Activated naive CD4-positive, alpha-beta T cell treated with anti-CD3 and anti-CD28 coated beads for 36 hours (primary cell): Measurements from ENCODE around the gene GEMIN8. TPM values are rescaled to one million over a fixed set of nuclear protein-coding genes. Genes with fewer than 3 reads are reported as not detected.

Experiments used
- CTCF ChIA-PET: fragments of 350-600 bp; sonication (Branson Sonifier 250); formaldehyde crosslinking; loops from one replicate; lab custom pipeline; 2021; ENCODE audit warnings: antibody characterized with exemption; lab: Charles Lee
- DNase-seq: peaks from one replicate; pipeline ENCODE4 v3.0.0-alpha.2; 2020
- H3K27ac Mint-ChIP-seq: one replicate; pipeline ENCODE4 v1.8.0; 2021; ENCODE audit warnings: mild to moderate bottlenecking, mixed read lengths
- H3K27me3 Mint-ChIP-seq: one replicate; pipeline ENCODE4 v1.8.0; 2021; ENCODE audit warnings: low read depth, mixed read lengths
- H3K36me3 Mint-ChIP-seq: one replicate; pipeline ENCODE4 v1.8.0; 2021; ENCODE audit warnings: low read depth, mixed read lengths
- H3K4me1 Mint-ChIP-seq: one replicate; pipeline ENCODE4 v1.8.0; 2021; ENCODE audit warnings: low read depth, mixed read lengths
- H3K4me3 Mint-ChIP-seq: one replicate; pipeline ENCODE4 v1.8.0; 2021; ENCODE audit warnings: mild to moderate bottlenecking, moderate library complexity, mixed read lengths
- H3K9me3 Mint-ChIP-seq: one replicate; pipeline ENCODE4 v1.8.0; 2021; ENCODE audit warnings: mixed read lengths
- intact Hi-C: fragments of 100-400 bp; cut with micrococcal nuclease; formaldehyde crosslinking; loops from one replicate; pipeline ENCODE4 v1.15.1; 2023
- total RNA-seq, 2 experiments: library from RNA; stranded (reverse); gene quantifications; one replicate each; pipeline ENCODE4 v1.2.3, GENCODE V29; 2021

The GEMIN8 gene
- total RNA-seq, 2 experiments from 2014 or later = 4.7 to 5.1 TPM

GRCh38 chrX:14038375-14039085 lies 8.8 kb upstream of the GEMIN8 start:
- intact Hi-C loops = loop anchor here (1.0 kb wide), 4 partner anchors 57 to 1205 kb away; no protein-coding TSS in a partner anchor
- Mint-ChIP-seq H3K27ac (no peak overlapping the region), H3K9me3 (no peaks in the 10 kb centered on the region), H3K4me3 (no peak overlapping the region), H3K36me3 (no peaks in the 10 kb centered on the region), H3K4me1 (peaks cover 4% of the 10 kb centered on the region), H3K27me3 (no peaks in the 10 kb centered on the region)
- CTCF ChIA-PET = interaction anchor here (1.0 kb wide), 1 partner anchor 531 kb away, joined by 3 read pairs; no protein-coding TSS in a partner anchor
- no peak for DNase-seq

- Mint-ChIP-seq H3K4me3 (no peak overlapping the region), H3K27me3 (no peaks in the 10 kb centered on the region), H3K4me1 (peaks cover 15% of the 10 kb centered on the region), H3K9me3 (no peaks in the 10 kb centered on the region), H3K27ac (no peak overlapping the region), H3K36me3 (no peaks in the 10 kb centered on the region)
- intact Hi-C loops = loop anchor here (1.0 to 5.0 kb wide), 5 partner anchors 134 to 1305 kb away; partner anchors contain the start of gene PIGA
- peak; percentile 71 for DNase-seq
- CTCF ChIA-PET = interaction anchor here (0.6 to 1.5 kb wide), 10 partner anchors 17 to 525 kb away, joined by 3 to 16 read pairs (median 4); no protein-coding TSS in a partner anchor
Measured at GRCh38 chrX:14032406-14032805, 2.7 kb upstream of the GEMIN8 start.

GRCh38 chrX:14030174-14030530 lies 460 bp upstream of the GEMIN8 start:
- DNase-seq = no peak
- peaks cover 1% of the 10 kb centered on the region for H3K36me3 Mint-ChIP-seq
- H3K4me3 Mint-ChIP-seq = peak overlapping the region; percentile 98
- no peaks in the 10 kb centered on the region for H3K9me3 Mint-ChIP-seq
- intact Hi-C loops = loop anchor here (5.0 kb wide), 1 partner anchor 1307 kb away; the partner anchor contains the start of gene PIGA
- H3K27me3 Mint-ChIP-seq = no peaks in the 10 kb centered on the region
- H3K27ac Mint-ChIP-seq = peak overlapping the region; percentile 99
- CTCF ChIA-PET = interaction anchor here (1.8 kb wide), 1 partner anchor 368 kb away, joined by 6 read pairs; no protein-coding TSS in a partner anchor
- peaks cover 30% of the 10 kb centered on the region for H3K4me1 Mint-ChIP-seq

- peaks cover 1% of the 10 kb centered on the region for H3K36me3 Mint-ChIP-seq
- CTCF ChIA-PET = interaction anchor here (0.6 to 1.8 kb wide), 3 partner anchors 294 to 1024 kb away, joined by 3 to 6 read pairs (median 4); partner anchors contain the start of genes OFD1 and TRAPPC2
- intact Hi-C loops = loop anchor here (2.0 to 10.0 kb wide), 7 partner anchors 92 to 1184 kb away; no protein-coding TSS in a partner anchor
- H3K4me3 Mint-ChIP-seq = peak overlapping the region; percentile 98
- DNase-seq = no peak
- H3K4me1 Mint-ChIP-seq = peaks cover 30% of the 10 kb centered on the region
- H3K9me3 Mint-ChIP-seq = no peaks in the 10 kb centered on the region
- H3K27me3 Mint-ChIP-seq = no peaks in the 10 kb centered on the region
- peak overlapping the region; percentile 99 for H3K27ac Mint-ChIP-seq
Measured at GRCh38 chrX:14029039-14029424, 660 bp downstream of the GEMIN8 start.

- Mint-ChIP-seq H3K36me3 (peaks cover 1% of the 10 kb centered on the region), H3K4me3 (peak overlapping the region; percentile 98), H3K9me3 (no peaks in the 10 kb centered on the region), H3K4me1 (peaks cover 30% of the 10 kb centered on the region), H3K27me3 (no peaks in the 10 kb centered on the region), H3K27ac (peak overlapping the region; percentile 99)
- CTCF ChIA-PET = interaction anchor here (0.6 to 1.8 kb wide), 2 partner anchors 366 to 1024 kb away, joined by 4 to 6 read pairs; no protein-coding TSS in a partner anchor
- intact Hi-C loops = loop anchor here (1.0 to 10.0 kb wide), 12 partner anchors 91 to 1184 kb away; partner anchors contain the start of genes FANCB, MOSPD2 and TCEANC
- DNase-seq = no peak
Measured at GRCh38 chrX:14028473-14028872, 1.2 kb downstream of the GEMIN8 start.

GRCh38 chrX:14027511-14028019 lies 2.1 kb downstream of the GEMIN8 start:
- H3K4me3 Mint-ChIP-seq = no peak overlapping the region
- peak overlapping the region; percentile 99 for H3K27ac Mint-ChIP-seq
- no peaks in the 10 kb centered on the region for H3K27me3 Mint-ChIP-seq
- no peak for DNase-seq
- CTCF ChIA-PET = no interaction called here
- H3K9me3 Mint-ChIP-seq = no peaks in the 10 kb centered on the region
- peaks cover 1% of the 10 kb centered on the region for H3K36me3 Mint-ChIP-seq
- intact Hi-C loops = loop anchor here (1.0 to 10.0 kb wide), 19 partner anchors 12 to 1183 kb away; partner anchors contain the start of genes FANCB, MOSPD2, OFD1 and RAB9A
- H3K4me1 Mint-ChIP-seq = peaks cover 30% of the 10 kb centered on the region

- Mint-ChIP-seq H3K4me3 (no peak overlapping the region), H3K9me3 (no peaks in the 10 kb centered on the region), H3K36me3 (peaks cover 1% of the 10 kb centered on the region), H3K27ac (peak overlapping the region; percentile 46), H3K4me1 (peaks cover 26% of the 10 kb centered on the region), H3K27me3 (no peaks in the 10 kb centered on the region)
- intact Hi-C loops = loop anchor here (1.0 to 10.0 kb wide), 13 partner anchors 12 to 1177 kb away; partner anchors contain the start of genes OFD1, RAB9A and TRAPPC2
- CTCF ChIA-PET = interaction anchor here (0.6 kb wide), 1 partner anchor 519 kb away, joined by 3 read pairs; no protein-coding TSS in a partner anchor
- DNase-seq = no peak
Measured at GRCh38 chrX:14027036-14027435, 2.7 kb downstream of the GEMIN8 start.

- Mint-ChIP-seq H3K27me3 (no peaks in the 10 kb centered on the region), H3K36me3 (peaks cover 1% of the 10 kb centered on the region), H3K4me3 (no peak overlapping the region), H3K9me3 (no peaks in the 10 kb centered on the region), H3K4me1 (peaks cover 24% of the 10 kb centered on the region), H3K27ac (no peak overlapping the region)
- DNase-seq = no peak
- intact Hi-C loops = loop anchor here (5.0 to 10.0 kb wide), 6 partner anchors 89 to 1024 kb away; no protein-coding TSS in a partner anchor
- CTCF ChIA-PET = interaction anchor here (0.6 kb wide), 1 partner anchor 518 kb away, joined by 3 read pairs; no protein-coding TSS in a partner anchor
Measured at GRCh38 chrX:14026121-14026520, 3.6 kb downstream of the GEMIN8 start.

GRCh38 chrX:14022019-14022418 lies 7.7 kb downstream of the GEMIN8 start:
- H3K36me3 Mint-ChIP-seq = peaks cover 12% of the 10 kb centered on the region
- H3K27me3 Mint-ChIP-seq = no peaks in the 10 kb centered on the region
- CTCF ChIA-PET = no interaction called here
- intact Hi-C loops = loop anchor here (10.0 kb wide), 2 partner anchors 473 to 857 kb away; no protein-coding TSS in a partner anchor
- no peak overlapping the region for H3K27ac Mint-ChIP-seq
- DNase-seq = no peak
- no peaks in the 10 kb centered on the region for H3K9me3 Mint-ChIP-seq
- H3K4me1 Mint-ChIP-seq = peaks cover 11% of the 10 kb centered on the region
- no peak overlapping the region for H3K4me3 Mint-ChIP-seq

- Mint-ChIP-seq H3K4me1 (peaks cover 17% of the 10 kb centered on the region), H3K27me3 (no peaks in the 10 kb centered on the region), H3K9me3 (no peaks in the 10 kb centered on the region), H3K27ac (no peak overlapping the region), H3K36me3 (peaks cover 16% of the 10 kb centered on the region), H3K4me3 (no peak overlapping the region)
- CTCF ChIA-PET = no interaction called here
- intact Hi-C loops = no loop called here
- DNase-seq = no peak
Measured at GRCh38 chrX:14017399-14017798, 12.3 kb downstream of the GEMIN8 start.

- H3K27me3 Mint-ChIP-seq = no peaks in the 10 kb centered on the region
- CTCF ChIA-PET = interaction anchor here (1.4 kb wide), 1 partner anchor 16 kb away, joined by 4 read pairs; no protein-coding TSS in a partner anchor
- intact Hi-C loops = loop anchor here (1.0 kb wide), 1 partner anchor 11 kb away; no protein-coding TSS in a partner anchor
- no peak for DNase-seq
- H3K4me1 Mint-ChIP-seq = peaks cover 17% of the 10 kb centered on the region
- no peak overlapping the region for H3K4me3 Mint-ChIP-seq
- H3K9me3 Mint-ChIP-seq = no peaks in the 10 kb centered on the region
- H3K36me3 Mint-ChIP-seq = peaks cover 15% of the 10 kb centered on the region
- H3K27ac Mint-ChIP-seq = peak overlapping the region; percentile 36
Measured at GRCh38 chrX:14015941-14016340, 13.8 kb downstream of the GEMIN8 start.

GRCh38 chrX:14015294-14015693 lies 14.4 kb downstream of the GEMIN8 start:
- intact Hi-C loops = loop anchor here (1.0 kb wide), 1 partner anchor 12 kb away; no protein-coding TSS in a partner anchor

More at GRCh38 chrX:14015294-14015693, 14.4 kb downstream of the GEMIN8 start:
- H3K9me3 Mint-ChIP-seq = no peaks in the 10 kb centered on the region
- H3K4me1 Mint-ChIP-seq = peaks cover 17% of the 10 kb centered on the region
- CTCF ChIA-PET = interaction anchor here (1.4 kb wide), 1 partner anchor 16 kb away, joined by 4 read pairs; no protein-coding TSS in a partner anchor
- H3K4me3 Mint-ChIP-seq = no peak overlapping the region
- peaks cover 11% of the 10 kb centered on the region for H3K36me3 Mint-ChIP-seq
- DNase-seq = no peak
- no peak overlapping the region for H3K27ac Mint-ChIP-seq
- no peaks in the 10 kb centered on the region for H3K27me3 Mint-ChIP-seq
